ENCODE data around the gene MAOA. TPM values are rescaled to one million over a fixed set of nuclear protein-coding genes. Genes with fewer than 3 reads are reported as not detected.
"Not testable (repeated sequence)": the region's sequence is repeated elsewhere in the genome, so short reads cannot be mapped to it uniquely, and the experiment has no call there.

Gene MAOA
- total RNA-seq, 2 experiments from 2014 or later = not detected

GRCh38 chrX:43703211-43703791, 47.2 kb downstream of the MAOA start:
- Mint-ChIP-seq H3K27me3 (ENCODE audit: low read depth) (no peaks in the 10 kb centered on the region), H3K4me1 (ENCODE audit: low read depth) (no peaks in the 10 kb centered on the region), H3K36me3 (ENCODE audit: low read depth) (no peaks in the 10 kb centered on the region), H3K9me3 (ENCODE audit: insufficient read depth) (no peaks in the 10 kb centered on the region), H3K4me3 (no peak overlapping the region), H3K27ac (no peak overlapping the region)
- ATAC-seq = no peak
- POLR2A ChIA-PET = no interaction called here
- CTCF ChIA-PET = no interaction called here
- DNase-seq = no peak

DNA sequence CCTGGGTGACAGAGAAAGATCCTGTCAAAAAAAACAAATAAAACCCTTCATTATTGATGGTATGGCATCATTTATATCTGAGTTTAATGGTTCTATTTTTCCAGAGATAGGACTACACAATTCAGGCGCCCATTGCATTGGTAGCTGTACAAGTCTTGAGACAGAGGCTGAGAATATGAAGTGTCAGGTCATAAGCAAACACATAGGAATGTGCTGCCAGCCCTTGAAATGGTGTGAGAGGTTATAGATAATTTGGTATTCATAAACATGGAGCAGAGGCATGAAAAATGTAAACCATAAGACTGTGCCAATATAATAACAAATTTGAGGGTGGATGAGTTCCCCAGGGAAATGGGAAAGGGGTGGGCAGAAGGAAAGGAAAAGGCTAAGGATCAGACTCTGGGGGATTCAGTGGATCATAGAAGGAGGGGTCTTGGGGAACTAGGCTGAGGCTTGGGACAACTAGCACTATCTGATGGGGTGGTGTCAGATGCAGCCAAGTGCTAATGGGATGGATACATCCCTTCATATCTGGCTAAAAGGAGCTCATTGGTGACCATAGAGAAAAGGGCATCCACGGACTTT, 50.8 kb downstream of the MAOA start:
- ChIA-PET CTCF (no interaction called here), POLR2A (no interaction called here)
- no peaks in the 10 kb centered on the region for H3K9me3 Mint-ChIP-seq (ENCODE audit: insufficient read depth)
- H3K4me1 Mint-ChIP-seq (ENCODE audit: low read depth) = no peaks in the 10 kb centered on the region
- no peaks in the 10 kb centered on the region for H3K36me3 Mint-ChIP-seq (ENCODE audit: low read depth)
- ATAC-seq (no peak), DNase-seq (no peak)
- H3K27ac Mint-ChIP-seq = no peak overlapping the region
- H3K27me3 Mint-ChIP-seq (ENCODE audit: low read depth) = no peaks in the 10 kb centered on the region
- H3K4me3 Mint-ChIP-seq = no peak overlapping the region

DNA sequence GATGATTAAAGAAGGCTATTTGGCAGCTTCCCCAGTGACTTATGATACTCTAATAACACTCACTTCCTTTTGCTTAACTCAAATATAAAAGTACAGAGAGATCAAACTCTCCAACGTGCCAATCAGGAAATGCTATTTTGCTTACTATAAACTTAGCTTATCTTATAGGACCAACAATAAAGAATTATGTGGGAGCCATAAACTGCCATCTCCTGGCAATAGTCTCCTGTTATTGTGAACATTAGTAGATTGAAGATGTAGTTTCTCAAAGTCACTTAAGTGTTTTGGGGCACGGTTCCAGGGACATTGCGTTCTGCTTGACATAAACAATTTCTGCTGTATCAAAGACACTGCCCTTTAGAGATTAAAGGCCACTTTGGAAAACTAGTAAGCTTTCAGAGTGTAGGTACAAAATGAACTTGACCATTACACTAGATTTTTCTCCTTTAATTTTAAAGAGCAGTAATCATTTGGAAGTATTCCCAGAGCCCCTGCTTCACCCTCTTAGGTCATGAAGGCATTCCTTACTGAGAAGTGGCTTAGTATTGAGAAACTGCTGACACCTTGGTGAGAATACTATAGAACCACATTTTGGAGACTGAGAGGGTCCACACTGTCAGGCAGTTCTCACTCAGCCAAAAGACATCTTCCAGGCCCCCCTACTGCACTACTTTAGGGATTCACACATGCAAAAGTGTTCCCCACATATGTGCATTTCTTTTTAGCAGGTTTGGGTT, 51.9 kb downstream of the MAOA start:
- H3K36me3 Mint-ChIP-seq (ENCODE audit: low read depth) = no peaks in the 10 kb centered on the region
- no peaks in the 10 kb centered on the region for H3K9me3 Mint-ChIP-seq (ENCODE audit: insufficient read depth)
- H3K4me1 Mint-ChIP-seq (ENCODE audit: low read depth) = no peaks in the 10 kb centered on the region
- ATAC-seq (no peak), DNase-seq (no peak)
- no peaks in the 10 kb centered on the region for H3K27me3 Mint-ChIP-seq (ENCODE audit: low read depth)
- H3K4me3 Mint-ChIP-seq = no peak overlapping the region
- CTCF ChIA-PET = no interaction called here
- POLR2A ChIA-PET = no interaction called here
- no peak overlapping the region for H3K27ac Mint-ChIP-seq

- ChIA-PET POLR2A (no interaction called here), CTCF (no interaction called here)
- DNase-seq = no peak
- no peaks in the 10 kb centered on the region for H3K4me1 Mint-ChIP-seq (ENCODE audit: low read depth)
- H3K27me3 Mint-ChIP-seq (ENCODE audit: low read depth) = no peaks in the 10 kb centered on the region
- no peaks in the 10 kb centered on the region for H3K9me3 Mint-ChIP-seq (ENCODE audit: insufficient read depth)
- H3K27ac Mint-ChIP-seq = no peak overlapping the region
- H3K36me3 Mint-ChIP-seq (ENCODE audit: low read depth) = no peaks in the 10 kb centered on the region
- ATAC-seq = no peak
- H3K4me3 Mint-ChIP-seq = no peak overlapping the region
These were observed 60.0 kb downstream of the MAOA start for GRCh38 chrX:43716144-43716543.

- no peaks in the 10 kb centered on the region for H3K4me1 Mint-ChIP-seq (ENCODE audit: low read depth)
- H3K4me3 Mint-ChIP-seq = no peak overlapping the region
- ChIA-PET CTCF (no interaction called here), POLR2A (no interaction called here)
- DNase-seq (no peak), ATAC-seq (no peak)
- H3K27me3 Mint-ChIP-seq (ENCODE audit: low read depth) = no peaks in the 10 kb centered on the region
- H3K27ac Mint-ChIP-seq = no peak overlapping the region
- H3K9me3 Mint-ChIP-seq (ENCODE audit: insufficient read depth) = no peaks in the 10 kb centered on the region
- H3K36me3 Mint-ChIP-seq (ENCODE audit: low read depth) = no peaks in the 10 kb centered on the region
These were observed 60.6 kb downstream of the MAOA start for GRCh38 chrX:43716696-43717095.

DNA sequence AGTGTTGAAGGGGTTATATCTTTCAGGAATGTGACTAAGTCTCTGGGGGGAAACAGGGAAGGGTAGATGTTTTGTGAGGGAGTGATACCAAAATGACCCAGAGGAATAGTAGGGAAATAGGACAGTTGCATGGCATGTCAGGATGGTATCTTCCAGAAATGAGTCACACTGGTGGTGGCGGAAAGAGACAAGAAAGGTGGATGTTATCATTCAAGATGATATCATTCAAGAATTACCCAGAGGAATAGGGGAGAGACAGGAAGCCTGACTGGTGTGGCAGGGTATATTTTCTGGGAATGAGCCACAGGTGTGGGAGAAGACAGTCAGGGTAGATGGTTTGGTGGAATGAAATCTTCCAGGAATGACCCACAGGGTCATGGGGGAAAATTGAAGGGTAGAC, 61.1 kb downstream of the MAOA start:
- H3K4me1 Mint-ChIP-seq (ENCODE audit: low read depth) = no peaks in the 10 kb centered on the region
- DNase-seq (no peak), ATAC-seq (no peak)
- ChIA-PET POLR2A (no interaction called here), CTCF (no interaction called here)
- H3K36me3 Mint-ChIP-seq (ENCODE audit: low read depth) = no peaks in the 10 kb centered on the region
- no peaks in the 10 kb centered on the region for H3K9me3 Mint-ChIP-seq (ENCODE audit: insufficient read depth)
- H3K27ac Mint-ChIP-seq = no peak overlapping the region
- H3K27me3 Mint-ChIP-seq (ENCODE audit: low read depth) = no peaks in the 10 kb centered on the region
- H3K4me3 Mint-ChIP-seq = no peak overlapping the region

- H3K36me3 Mint-ChIP-seq (ENCODE audit: low read depth) = no peaks in the 10 kb centered on the region
- H3K4me3 Mint-ChIP-seq = no peak overlapping the region
- H3K4me1 Mint-ChIP-seq (ENCODE audit: low read depth) = no peaks in the 10 kb centered on the region
- ChIA-PET POLR2A (no interaction called here), CTCF (no interaction called here)
- DNase-seq (no peak), ATAC-seq (no peak)
- H3K27me3 Mint-ChIP-seq (ENCODE audit: low read depth) = no peaks in the 10 kb centered on the region
- H3K27ac Mint-ChIP-seq = no peak overlapping the region
- H3K9me3 Mint-ChIP-seq (ENCODE audit: insufficient read depth) = no peaks in the 10 kb centered on the region
These were observed 62.0 kb downstream of the MAOA start for GRCh38 chrX:43718081-43718480.

DNA sequence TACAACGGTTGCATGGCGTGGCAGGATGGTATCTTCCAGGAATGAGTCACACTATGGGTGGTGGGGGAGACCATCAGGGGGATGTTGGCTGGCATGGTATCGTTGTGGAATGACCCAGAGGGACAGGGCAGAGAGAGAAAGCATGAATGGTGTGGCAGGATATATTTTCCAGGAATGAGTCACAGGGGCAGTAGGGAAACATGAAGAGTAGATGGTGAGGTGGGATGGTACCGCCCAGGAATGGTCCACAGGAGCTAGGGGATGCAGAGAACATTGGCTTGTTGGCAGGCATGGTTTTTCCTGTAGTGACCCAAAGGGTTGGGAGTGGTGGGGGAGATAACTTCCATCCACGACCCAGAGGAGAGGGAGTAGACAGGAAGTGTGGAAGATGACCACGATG, 62.4 kb downstream of the MAOA start:
- POLR2A ChIA-PET = no interaction called here
- Mint-ChIP-seq H3K4me1 (ENCODE audit: low read depth) (no peaks in the 10 kb centered on the region), H3K27me3 (ENCODE audit: low read depth) (no peaks in the 10 kb centered on the region), H3K27ac (no peak overlapping the region), H3K36me3 (ENCODE audit: low read depth) (no peaks in the 10 kb centered on the region), H3K9me3 (ENCODE audit: insufficient read depth) (no peaks in the 10 kb centered on the region), H3K4me3 (no peak overlapping the region)
- no peak for DNase-seq
- CTCF ChIA-PET = no interaction called here
- ATAC-seq = no peak

DNA sequence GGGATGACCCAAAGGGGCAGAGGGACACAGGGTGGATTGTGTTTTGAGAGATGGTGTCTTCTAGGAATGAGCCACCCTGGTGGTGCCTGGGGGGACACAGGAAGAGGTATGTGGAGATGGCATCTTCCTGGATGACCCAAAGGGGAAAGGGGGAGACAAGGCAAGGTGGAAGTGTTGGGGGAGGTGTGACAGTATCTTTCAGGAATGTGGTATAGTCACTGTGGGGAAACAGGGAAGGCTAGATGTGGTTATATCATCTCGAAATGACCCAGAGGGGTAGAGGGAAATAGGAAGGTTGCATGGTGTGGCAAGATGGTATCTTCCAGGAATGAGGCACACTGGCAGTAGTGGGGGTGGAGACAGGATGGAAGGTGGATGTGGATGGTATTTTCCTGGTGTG, 62.9 kb downstream of the MAOA start:
- H3K27ac Mint-ChIP-seq = no peak overlapping the region
- H3K4me1 Mint-ChIP-seq (ENCODE audit: low read depth) = no peaks in the 10 kb centered on the region
- H3K36me3 Mint-ChIP-seq (ENCODE audit: low read depth) = no peaks in the 10 kb centered on the region
- no peak for ATAC-seq
- ChIA-PET CTCF (no interaction called here), POLR2A (no interaction called here)
- H3K4me3 Mint-ChIP-seq = no peak overlapping the region
- no peak for DNase-seq
- H3K27me3 Mint-ChIP-seq (ENCODE audit: low read depth) = no peaks in the 10 kb centered on the region
- no peaks in the 10 kb centered on the region for H3K9me3 Mint-ChIP-seq (ENCODE audit: insufficient read depth)

- Mint-ChIP-seq H3K36me3 (ENCODE audit: low read depth) (no peaks in the 10 kb centered on the region), H3K9me3 (ENCODE audit: insufficient read depth) (no peaks in the 10 kb centered on the region), H3K4me1 (ENCODE audit: low read depth) (no peaks in the 10 kb centered on the region), H3K27ac (no peak overlapping the region), H3K27me3 (ENCODE audit: low read depth) (no peaks in the 10 kb centered on the region), H3K4me3 (no peak overlapping the region)
- ChIA-PET POLR2A (no interaction called here), CTCF (no interaction called here)
- DNase-seq = no peak
- ATAC-seq = no peak
These were observed 64.0 kb downstream of the MAOA start for GRCh38 chrX:43720082-43720481.

DNA sequence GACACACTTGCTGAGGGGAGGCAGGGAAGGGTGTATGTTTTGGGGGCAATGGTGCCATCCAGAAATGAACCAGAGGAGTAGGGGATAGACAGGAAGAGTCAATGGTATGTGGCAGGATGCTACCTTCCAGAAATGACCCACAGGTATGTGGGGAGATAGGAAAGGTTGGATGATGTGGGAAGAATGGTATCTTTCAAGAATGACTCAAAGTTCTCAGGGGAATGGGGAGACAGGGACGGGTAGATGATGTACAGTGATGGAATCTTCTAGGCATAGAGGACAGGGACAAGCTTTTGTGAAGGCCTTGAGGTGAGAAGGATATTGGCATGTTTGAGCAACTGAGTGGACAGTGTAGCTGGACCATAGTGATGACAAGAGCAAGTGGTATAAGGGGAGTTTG, 64.9 kb downstream of the MAOA start:
- no peak overlapping the region for H3K27ac Mint-ChIP-seq
- no peak overlapping the region for H3K4me3 Mint-ChIP-seq
- H3K4me1 Mint-ChIP-seq (ENCODE audit: low read depth) = no peaks in the 10 kb centered on the region
- no peak for DNase-seq
- no peaks in the 10 kb centered on the region for H3K27me3 Mint-ChIP-seq (ENCODE audit: low read depth)
- no peak for ATAC-seq
- no peaks in the 10 kb centered on the region for H3K36me3 Mint-ChIP-seq (ENCODE audit: low read depth)
- ChIA-PET POLR2A (no interaction called here), CTCF (no interaction called here)
- no peaks in the 10 kb centered on the region for H3K9me3 Mint-ChIP-seq (ENCODE audit: insufficient read depth)

GRCh38 chrX:43725227-43725626, 69.1 kb downstream of the MAOA start:
- H3K27me3 Mint-ChIP-seq (ENCODE audit: low read depth); CTCF ChIA-PET; H3K36me3 Mint-ChIP-seq (ENCODE audit: low read depth); DNase-seq; POLR2A ChIA-PET; H3K9me3 Mint-ChIP-seq (ENCODE audit: insufficient read depth); H3K27ac Mint-ChIP-seq; ATAC-seq; H3K4me3 Mint-ChIP-seq; H3K4me1 Mint-ChIP-seq (ENCODE audit: low read depth): not testable (repeated sequence)

DNA sequence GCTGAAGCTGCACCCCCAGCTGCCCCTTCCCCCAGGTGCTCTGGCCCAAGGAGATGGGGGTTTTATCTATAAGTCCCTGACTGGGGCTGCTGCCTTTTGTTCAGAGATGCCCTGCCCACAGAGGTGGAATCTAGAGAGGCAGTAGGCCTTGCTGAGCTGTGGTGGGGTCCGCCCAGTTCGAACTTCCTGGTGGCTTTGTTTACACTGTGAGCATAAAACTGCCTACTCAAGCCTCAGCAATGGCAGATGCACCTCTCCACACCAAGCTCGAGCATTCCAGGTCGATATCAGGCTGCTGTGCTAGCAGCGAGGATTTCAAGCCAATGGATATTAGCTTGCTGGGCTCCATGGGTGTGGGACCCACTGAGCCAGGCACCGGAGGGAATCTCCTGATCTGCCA, 71.2 kb downstream of the MAOA start:
- POLR2A ChIA-PET; H3K36me3 Mint-ChIP-seq (ENCODE audit: low read depth); ATAC-seq; H3K4me1 Mint-ChIP-seq (ENCODE audit: low read depth); DNase-seq; H3K4me3 Mint-ChIP-seq; H3K27ac Mint-ChIP-seq; CTCF ChIA-PET; H3K27me3 Mint-ChIP-seq (ENCODE audit: low read depth); H3K9me3 Mint-ChIP-seq (ENCODE audit: insufficient read depth): not testable (repeated sequence)

Measured in activated CD8-positive, alpha-beta T cell treated with anti-CD3 and anti-CD28 coated beads, Interleukin-2, amount 10 ng/mL, durations not matched to agents 7 days and 5 days (primary cell).